SK-N-MC (cell line): ENCODE measurements around the gene LRP1B.
"Not testable (repeated sequence)": the region's sequence is repeated elsewhere in the genome, so short reads cannot be mapped to it uniquely, and the experiment has no call there.

ENCODE experiments used
- DNase-seq: peaks from one replicate; pipeline ENCODE4 v3.0.0-alpha.2; 2011; ENCODE audit warnings: low read depth, low spot score
- H3K27ac ChIP-seq: fragments of 200-600 bp; sonication (generic); 2 replicates; pipeline ENCODE4 v1.5.1; 2016; ENCODE audit warnings: mixed run types
- H3K36me3 ChIP-seq: fragments of 200-600 bp; sonication (generic); 2 replicates; pipeline ENCODE4 v1.6.1; 2017; ENCODE audit warnings: antibody characterized with exemption, low read length, mixed read lengths; ENCODE audit not compliant: insufficient read depth
- H3K4me3 ChIP-seq: fragments of 200-600 bp; sonication (generic); 2 replicates; pipeline ENCODE4 v1.5.1; 2016
- H3K9ac ChIP-seq: fragments of 200-600 bp; sonication (generic); 2 replicates; pipeline ENCODE4 v1.8.0; 2017; ENCODE audit warnings: mixed run types, mixed read lengths; ENCODE audit not compliant: insufficient read length
- H3K9me3 ChIP-seq: fragments of 200-600 bp; sonication (generic); 2 replicates; pipeline ENCODE4 v1.6.1; 2017; ENCODE audit warnings: low read depth, mild to moderate bottlenecking, antibody characterized with exemption, low read length, moderate library complexity, mixed read lengths
- EZH2 ChIP-seq: fragments of 200-600 bp; sonication (generic); IDR thresholded peaks from one replicate; pipeline ENCODE4 v1.6.1; 2017; ENCODE audit warnings: antibody characterized with exemption
- FOXP2 ChIP-seq: optimal IDR thresholded peaks from 2 replicates; pipeline ENCODE3; 2011; ENCODE audit warnings: mild to moderate bottlenecking, moderate library complexity; ENCODE audit not compliant: insufficient read depth; ENCODE audit errors: extremely low read length, control extremely low read depth
- POLR2AphosphoS5 ChIP-seq: IDR thresholded peaks from 2 replicates; pipeline ENCODE4 v1.6.1; 2012; ENCODE audit warnings: mild to moderate bottlenecking, low read depth, low read length, borderline replicate concordance

The LRP1B gene

DNA sequence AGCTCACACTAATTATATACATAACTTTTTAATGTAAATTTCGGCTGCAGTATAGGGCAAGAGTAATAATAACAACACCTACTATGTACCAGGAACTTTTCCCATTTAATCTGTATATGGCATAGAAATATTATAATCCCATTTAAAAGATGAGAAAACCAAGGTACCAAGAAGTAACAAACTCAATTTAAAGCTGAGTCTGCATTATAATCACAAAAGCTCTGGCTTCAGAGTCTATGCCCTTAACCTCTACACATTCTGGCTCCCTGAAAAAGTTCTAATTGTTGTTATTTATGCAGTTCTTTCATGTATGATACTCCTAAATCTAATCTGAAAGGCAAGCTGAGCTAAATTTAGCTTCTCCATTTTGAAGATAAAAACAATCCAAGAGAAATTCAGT lies 1675.5 kb downstream of the LRP1B start:
- DNase-seq, result no peak
- Histone ChIP-seq H3K9ac (no peak overlapping the region), H3K9me3 (no peaks in the 10 kb centered on the region), H3K27ac (no peak overlapping the region), H3K36me3 (no peaks in the 10 kb centered on the region), H3K4me3 (no peak overlapping the region)
- TF ChIP-seq EZH2, result no peak
- TF ChIP-seq POLR2AphosphoS5, result no peak
- no peak for TF ChIP-seq FOXP2

- no peaks in the 10 kb centered on the region for H3K9me3 ChIP-seq
- no peak overlapping the region for H3K4me3 ChIP-seq
- DNase-seq, result no peak
- H3K27ac ChIP-seq, result no peak overlapping the region
- TF ChIP-seq POLR2AphosphoS5 (no peak), EZH2 (no peak), FOXP2 (no peak)
- H3K9ac ChIP-seq, result no peak overlapping the region
- H3K36me3 ChIP-seq, result no peaks in the 10 kb centered on the region
Observed at GRCh38 chr2:140454717-140455116, 1676.1 kb downstream of the LRP1B start.

DNA sequence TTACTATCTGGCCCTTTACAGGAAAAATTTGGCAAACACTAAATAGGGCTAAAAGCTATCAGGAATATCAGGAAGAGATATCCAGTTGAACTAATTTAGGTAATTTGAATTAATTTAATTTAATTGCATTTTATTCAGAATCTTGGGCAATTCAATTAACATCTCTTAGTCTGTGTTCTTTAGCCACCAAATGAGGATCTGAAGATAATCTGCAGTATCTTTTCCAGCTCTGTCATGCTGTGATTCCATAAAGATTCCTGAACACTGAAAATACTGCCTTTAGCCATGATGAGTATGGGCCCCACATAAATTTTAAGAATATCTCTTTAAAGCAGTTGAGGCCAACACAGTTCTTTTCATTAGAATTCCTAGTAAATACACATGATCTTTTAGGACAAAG lies 1679.5 kb downstream of the LRP1B start:
- no peak overlapping the region for H3K9ac ChIP-seq
- no peaks in the 10 kb centered on the region for H3K9me3 ChIP-seq
- H3K4me3 ChIP-seq, result no peak overlapping the region
- no peak overlapping the region for H3K27ac ChIP-seq
- no peak for DNase-seq
- TF ChIP-seq POLR2AphosphoS5 (no peak), EZH2 (no peak), FOXP2 (no peak)
- no peaks in the 10 kb centered on the region for H3K36me3 ChIP-seq

DNA sequence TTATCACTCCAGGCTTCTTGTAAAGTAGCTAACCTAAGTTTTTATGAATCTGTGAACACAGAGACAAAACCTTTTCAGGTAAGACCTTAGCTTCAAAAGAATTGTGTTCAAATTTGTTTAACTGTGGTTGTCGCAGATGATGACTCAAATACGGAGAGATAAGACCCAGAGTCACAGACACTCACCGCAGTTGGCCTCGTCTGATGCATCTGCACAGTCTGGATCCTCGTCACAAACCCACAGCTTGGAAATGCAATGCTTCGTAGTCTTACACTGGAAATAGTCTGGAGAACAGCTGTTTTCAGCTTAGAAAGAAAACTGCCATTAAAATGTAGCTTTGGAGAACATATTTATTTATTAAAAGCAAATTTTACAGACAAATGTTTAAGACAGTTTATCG lies 1688.5 kb downstream of the LRP1B start:
- H3K27ac ChIP-seq, result 0 out of 2 replicates have a peak overlapping the region, but pooled peaks have one; percentile 21
- no peak overlapping the region for H3K4me3 ChIP-seq
- H3K36me3 ChIP-seq, result no peaks in the 10 kb centered on the region
- H3K9ac ChIP-seq, result no peak overlapping the region
- no peak for DNase-seq
- H3K9me3 ChIP-seq, result no peaks in the 10 kb centered on the region
- TF ChIP-seq POLR2AphosphoS5 (no peak), FOXP2 (no peak), EZH2 (no peak)

GRCh38 chr2:140440815-140441214 lies 1690.0 kb downstream of the LRP1B start:
- no peak overlapping the region for H3K27ac ChIP-seq
- H3K4me3 ChIP-seq, result no peak overlapping the region
- TF ChIP-seq FOXP2 (no peak), POLR2AphosphoS5 (no peak), EZH2 (no peak)
- DNase-seq, result no peak
- no peaks in the 10 kb centered on the region for H3K36me3 ChIP-seq
- H3K9me3 ChIP-seq, result no peaks in the 10 kb centered on the region
- H3K9ac ChIP-seq, result no peak overlapping the region

DNA sequence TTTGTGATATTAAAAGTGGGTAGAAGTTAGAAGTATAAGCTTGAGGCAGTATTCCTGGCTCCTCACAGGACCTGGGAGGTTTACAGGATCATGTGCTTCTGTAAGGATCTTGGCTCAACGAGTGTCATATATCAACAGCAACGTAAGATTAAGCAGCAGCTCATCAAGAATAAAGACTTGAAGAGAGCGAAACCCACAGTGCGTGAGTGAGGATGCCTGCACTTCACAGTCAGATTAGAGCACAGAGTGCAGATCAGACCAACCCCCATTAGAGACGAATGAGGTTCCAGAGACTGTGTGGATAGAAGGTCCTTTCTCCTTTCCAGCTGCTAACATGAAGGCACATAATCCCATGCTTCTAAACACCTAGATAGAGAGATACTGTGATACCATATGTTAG lies 1693.9 kb downstream of the LRP1B start:
- peak overlapping the region; percentile 61 for H3K4me3 ChIP-seq
- H3K9ac ChIP-seq, result peak overlapping the region; percentile 11
- H3K9me3 ChIP-seq, result no peaks in the 10 kb centered on the region
- TF ChIP-seq FOXP2, result no peak
- TF ChIP-seq POLR2AphosphoS5, result no peak
- TF ChIP-seq EZH2, result no peak
- H3K27ac ChIP-seq, result peak overlapping the region; percentile 68
- H3K36me3 ChIP-seq, result no peaks in the 10 kb centered on the region
- no peak for DNase-seq

DNA sequence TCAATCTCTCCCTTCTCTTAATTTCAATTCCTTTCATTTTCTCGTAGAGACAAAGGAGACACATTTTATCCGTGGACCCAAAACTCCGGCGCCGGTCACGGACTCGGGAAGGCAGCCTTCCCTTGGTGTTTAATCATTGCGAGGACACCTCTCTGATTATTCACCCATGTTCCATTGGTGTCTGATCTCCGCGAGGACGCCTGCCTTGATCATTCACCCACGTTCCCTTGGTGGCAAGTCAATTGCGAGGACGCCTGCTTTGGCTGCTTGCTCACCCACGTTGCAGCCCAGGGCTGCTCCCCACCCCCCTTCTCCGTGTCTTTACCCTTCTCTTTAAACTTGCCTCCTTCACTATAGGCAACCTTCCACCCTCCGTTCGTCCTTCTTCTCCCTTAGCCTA lies 1703.8 kb downstream of the LRP1B start:
- H3K9me3 ChIP-seq, H3K36me3 ChIP-seq, H3K27ac ChIP-seq, H3K9ac ChIP-seq, DNase-seq, H3K4me3 ChIP-seq: not testable (repeated sequence)

- no peak for DNase-seq
- Histone ChIP-seq H3K4me3 (no peak overlapping the region), H3K9ac (no peak overlapping the region), H3K27ac (no peak overlapping the region), H3K36me3 (no peaks in the 10 kb centered on the region), H3K9me3 (no peaks in the 10 kb centered on the region)
- TF ChIP-seq EZH2, result no peak
- TF ChIP-seq FOXP2, result no peak
- TF ChIP-seq POLR2AphosphoS5, result no peak
Observed at GRCh38 chr2:140424471-140424870, 1706.3 kb downstream of the LRP1B start.

DNA sequence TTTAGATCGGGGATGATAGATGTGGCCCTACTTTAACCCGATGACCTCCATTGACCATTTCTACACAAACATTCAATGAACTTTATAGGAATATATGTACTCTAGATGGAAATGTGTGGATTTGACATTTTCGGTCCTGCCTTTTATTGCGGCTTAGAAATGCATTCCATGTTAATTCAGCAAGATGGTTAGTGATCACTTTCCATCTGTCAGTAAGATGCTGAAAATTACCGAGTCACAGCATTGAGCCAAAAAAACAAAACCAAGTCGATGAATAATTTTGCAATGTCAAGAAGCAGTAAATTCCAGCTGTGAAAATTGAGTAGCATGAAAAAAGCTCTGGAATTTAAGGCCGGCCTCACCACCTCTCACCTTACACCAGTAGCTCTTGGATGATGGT lies 1708.1 kb downstream of the LRP1B start:
- no peak overlapping the region for H3K4me3 ChIP-seq
- no peak overlapping the region for H3K27ac ChIP-seq
- H3K36me3 ChIP-seq, result no peaks in the 10 kb centered on the region
- no peaks in the 10 kb centered on the region for H3K9me3 ChIP-seq
- TF ChIP-seq FOXP2 (no peak), POLR2AphosphoS5 (no peak), EZH2 (no peak)
- DNase-seq, result no peak
- no peak overlapping the region for H3K9ac ChIP-seq
